GM12878 (cell line): ENCODE data around the gene PIGQ. TPM values are rescaled to one million over a fixed set of nuclear protein-coding genes. Genes with fewer than 3 reads are reported as not detected.

Experiments
- BHLHE40 ChIP-seq, 2 experiments: fragments of 450-650 bp in 1 of 2; IDR thresholded peaks; 2 replicates each; pipeline ENCODE4 v1.6.1; 2011 to 2017; ENCODE audit warnings: low read depth in 2 of 2, borderline replicate concordance in 1 of 2, improper control_type of control experiment in 1 of 2, low read length in 1 of 2, mild to moderate bottlenecking in 1 of 2
- DPF2 ChIP-seq: fragments of 450-650 bp; IDR thresholded peaks from 2 replicates; pipeline ENCODE4 v1.6.1; 2017; ENCODE audit warnings: mild to moderate bottlenecking
- ETV6 ChIP-seq, 2 experiments: fragments of 450-650 bp in 1 of 2; IDR thresholded peaks in 1 of 2; conservative IDR thresholded peaks in 1 of 2; 2 replicates each; pipeline ENCODE4 v1.6.1; 2014; ENCODE audit warnings: antibody characterized with exemption in 1 of 2, borderline replicate concordance in 1 of 2, low read depth in 1 of 2, mild to moderate bottlenecking in 1 of 2, moderate library complexity in 1 of 2
- GATAD2B ChIP-seq: fragments of 450-650 bp; conservative IDR thresholded peaks from 2 replicates; pipeline ENCODE4 v1.6.1; 2017; ENCODE audit warnings: low read depth, mild to moderate bottlenecking, moderate library complexity
- IKZF1 ChIP-seq: fragments of 450-650 bp; conservative IDR thresholded peaks from 2 replicates; pipeline ENCODE4 v1.6.1; 2017; ENCODE audit warnings: antibody characterized with exemption, mild to moderate bottlenecking
- JUNB ChIP-seq: IDR thresholded peaks from 2 replicates; pipeline ENCODE4 v1.6.1; 2016; ENCODE audit warnings: antibody characterized with exemption, mild to moderate bottlenecking
- LARP7 ChIP-seq: fragments of 450-650 bp; IDR thresholded peaks from 2 replicates; pipeline ENCODE4 v1.6.1; 2017; ENCODE audit warnings: mild to moderate bottlenecking
- MEF2A ChIP-seq: IDR thresholded peaks from 2 replicates; pipeline ENCODE4 v1.6.1; 2011; ENCODE audit warnings: low read depth, mild to moderate bottlenecking, low read length, moderate library complexity; ENCODE audit not compliant: insufficient read depth
- NRF1 ChIP-seq: conservative IDR thresholded peaks from 2 replicates; pipeline ENCODE4 v1.6.1; 2011; ENCODE audit warnings: mild to moderate bottlenecking, low read depth, low read length, improper control_type of control experiment
- POLR2A ChIP-seq: IDR thresholded peaks from 2 replicates; pipeline ENCODE4 v1.6.1; 2011; ENCODE audit warnings: low read depth, mild to moderate bottlenecking, low read length
- POLR2AphosphoS5 ChIP-seq: IDR thresholded peaks from 2 replicates; pipeline ENCODE4 v1.6.1; 2011; ENCODE audit warnings: mild to moderate bottlenecking, low read length, inconsistent platforms
- RFX5 ChIP-seq: IDR thresholded peaks from 2 replicates; pipeline ENCODE4 v1.6.1; 2011; ENCODE audit warnings: low read depth, low read length, improper control_type of control experiment
- SMARCA5 ChIP-seq: fragments of 450-650 bp; IDR thresholded peaks from 2 replicates; pipeline ENCODE4 v1.6.1; 2017; ENCODE audit warnings: mild to moderate bottlenecking
- ZNF207 ChIP-seq: fragments of 450-650 bp; IDR thresholded peaks from 2 replicates; pipeline ENCODE4 v1.6.1; 2014; ENCODE audit warnings: antibody characterized with exemption, mild to moderate bottlenecking, borderline replicate concordance
- polyA plus RNA-seq, 11 experiments: library from polyadenylated mRNA; depleted of rRNA in 4 of 11; unstranded in 6 of 11; stranded (reverse) in 5 of 11; fragments of >200 nt; fragmentation: Nextera tagmentation in 4 of 11; fragmentation: Illumina TruSeq in 1 of 11; extraction: Ambion mirVana in 4 of 11; extraction: Trizol in 1 of 11; gene quantifications; 1 replicate in 1 of 11; 2 replicates in 10 of 11; pipeline versions ENCODE4 v1.2.1 to v1.2.3, GENCODE V29; 2011 to 2016; ENCODE audit warnings: inconsistent platforms in 2 of 11, missing spikeins in 2 of 11, low read depth in 1 of 11
- total RNA-seq, 4 experiments: library from RNA; depleted of rRNA in 3 of 4; stranded (reverse); fragments of >200 nt in 3 of 4; fragmentation: Illumina TruSeq in 1 of 4; extraction: Trizol in 1 of 4; gene quantifications; 2 replicates each; pipeline versions ENCODE4 v1.2.1 to v1.2.3, GENCODE V29; 2013 to 2021
- TF ChIP-seq, protein P1 (sequence below): IDR thresholded peaks from 2 replicates; pipeline ENCODE4 v1.6.1; 2012; ENCODE audit warnings: improper control_type of control experiment, low read depth, low read length; ENCODE audit not compliant: insufficient replicate concordance
- TF ChIP-seq, protein P2 (sequence below): fragments of 450-650 bp; IDR thresholded peaks from 2 replicates; pipeline ENCODE4 v1.6.1; 2017; ENCODE audit warnings: borderline replicate concordance
- TF ChIP-seq, protein P3 (sequence below): fragments of 450-650 bp; conservative IDR thresholded peaks from 2 replicates; pipeline ENCODE4 v1.6.1; 2017; ENCODE audit warnings: mild to moderate bottlenecking, moderate library complexity

Gene PIGQ
- total and polyA plus RNA-seq, 10 of the 15 experiments (the other 5 are each of a cell fraction or from before 2014, with no cell fraction given) = 1.8 to 31.3 (median 17.5) TPM; not detected in 1

DNA sequence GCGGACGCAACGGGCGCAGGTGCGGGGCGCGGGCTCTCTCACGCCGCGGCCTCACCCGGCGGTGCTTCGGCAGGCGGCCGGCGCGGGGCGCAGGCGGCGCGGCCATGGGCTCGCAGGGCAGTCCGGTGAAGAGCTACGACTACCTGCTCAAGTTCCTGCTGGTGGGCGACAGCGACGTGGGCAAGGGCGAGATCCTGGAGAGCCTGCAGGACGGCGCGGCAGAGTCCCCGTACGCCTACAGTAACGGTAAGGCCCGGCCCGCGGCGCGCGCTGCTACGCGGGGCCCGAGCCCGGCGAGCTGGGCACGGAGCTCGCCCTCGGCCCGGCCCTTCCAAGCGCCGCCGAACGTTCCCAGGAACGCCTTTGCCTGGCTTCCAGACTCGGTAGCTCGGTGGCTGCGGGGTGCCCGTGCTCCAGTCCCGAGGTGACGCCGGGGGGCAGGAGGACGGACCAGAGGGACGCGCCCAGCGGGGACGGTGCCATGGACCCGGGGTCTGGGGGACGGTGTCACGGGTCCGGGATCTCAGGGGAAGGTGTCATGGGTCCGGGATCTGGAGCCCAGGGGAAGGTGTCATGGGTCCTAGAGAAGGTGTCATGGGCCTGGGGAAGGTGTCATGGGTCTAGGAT, 20.5 kb downstream of the PIGQ start (continued):
- TF ChIP-seq, protein P1, sequence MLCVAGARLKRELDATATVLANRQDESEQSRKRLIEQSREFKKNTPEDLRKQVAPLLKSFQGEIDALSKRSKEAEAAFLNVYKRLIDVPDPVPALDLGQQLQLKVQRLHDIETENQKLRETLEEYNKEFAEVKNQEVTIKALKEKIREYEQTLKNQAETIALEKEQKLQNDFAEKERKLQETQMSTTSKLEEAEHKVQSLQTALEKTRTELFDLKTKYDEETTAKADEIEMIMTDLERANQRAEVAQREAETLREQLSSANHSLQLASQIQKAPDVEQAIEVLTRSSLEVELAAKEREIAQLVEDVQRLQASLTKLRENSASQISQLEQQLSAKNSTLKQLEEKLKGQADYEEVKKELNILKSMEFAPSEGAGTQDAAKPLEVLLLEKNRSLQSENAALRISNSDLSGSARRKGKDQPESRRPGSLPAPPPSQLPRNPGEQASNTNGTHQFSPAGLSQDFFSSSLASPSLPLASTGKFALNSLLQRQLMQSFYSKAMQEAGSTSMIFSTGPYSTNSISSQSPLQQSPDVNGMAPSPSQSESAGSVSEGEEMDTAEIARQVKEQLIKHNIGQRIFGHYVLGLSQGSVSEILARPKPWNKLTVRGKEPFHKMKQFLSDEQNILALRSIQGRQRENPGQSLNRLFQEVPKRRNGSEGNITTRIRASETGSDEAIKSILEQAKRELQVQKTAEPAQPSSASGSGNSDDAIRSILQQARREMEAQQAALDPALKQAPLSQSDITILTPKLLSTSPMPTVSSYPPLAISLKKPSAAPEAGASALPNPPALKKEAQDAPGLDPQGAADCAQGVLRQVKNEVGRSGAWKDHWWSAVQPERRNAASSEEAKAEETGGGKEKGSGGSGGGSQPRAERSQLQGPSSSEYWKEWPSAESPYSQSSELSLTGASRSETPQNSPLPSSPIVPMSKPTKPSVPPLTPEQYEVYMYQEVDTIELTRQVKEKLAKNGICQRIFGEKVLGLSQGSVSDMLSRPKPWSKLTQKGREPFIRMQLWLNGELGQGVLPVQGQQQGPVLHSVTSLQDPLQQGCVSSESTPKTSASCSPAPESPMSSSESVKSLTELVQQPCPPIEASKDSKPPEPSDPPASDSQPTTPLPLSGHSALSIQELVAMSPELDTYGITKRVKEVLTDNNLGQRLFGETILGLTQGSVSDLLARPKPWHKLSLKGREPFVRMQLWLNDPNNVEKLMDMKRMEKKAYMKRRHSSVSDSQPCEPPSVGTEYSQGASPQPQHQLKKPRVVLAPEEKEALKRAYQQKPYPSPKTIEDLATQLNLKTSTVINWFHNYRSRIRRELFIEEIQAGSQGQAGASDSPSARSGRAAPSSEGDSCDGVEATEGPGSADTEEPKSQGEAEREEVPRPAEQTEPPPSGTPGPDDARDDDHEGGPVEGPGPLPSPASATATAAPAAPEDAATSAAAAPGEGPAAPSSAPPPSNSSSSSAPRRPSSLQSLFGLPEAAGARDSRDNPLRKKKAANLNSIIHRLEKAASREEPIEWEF = no peak
- TF ChIP-seq, protein P2, sequence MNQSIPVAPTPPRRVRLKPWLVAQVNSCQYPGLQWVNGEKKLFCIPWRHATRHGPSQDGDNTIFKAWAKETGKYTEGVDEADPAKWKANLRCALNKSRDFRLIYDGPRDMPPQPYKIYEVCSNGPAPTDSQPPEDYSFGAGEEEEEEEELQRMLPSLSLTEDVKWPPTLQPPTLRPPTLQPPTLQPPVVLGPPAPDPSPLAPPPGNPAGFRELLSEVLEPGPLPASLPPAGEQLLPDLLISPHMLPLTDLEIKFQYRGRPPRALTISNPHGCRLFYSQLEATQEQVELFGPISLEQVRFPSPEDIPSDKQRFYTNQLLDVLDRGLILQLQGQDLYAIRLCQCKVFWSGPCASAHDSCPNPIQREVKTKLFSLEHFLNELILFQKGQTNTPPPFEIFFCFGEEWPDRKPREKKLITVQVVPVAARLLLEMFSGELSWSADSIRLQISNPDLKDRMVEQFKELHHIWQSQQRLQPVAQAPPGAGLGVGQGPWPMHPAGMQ = no peak
- TF ChIP-seq ETV6 (conservative IDR thresholded peaks at IDR 0.05 in 1 of 2, IDR thresholded peaks at IDR 0.05 in 1 of 2; ENCODE audit: borderline replicate concordance in 1 of 2, low read depth in 1 of 2) (no peak), IKZF1 (peak; percentile 37), MEF2A (no peak), NRF1 (no peak), LARP7 (peak; percentile 96), POLR2AphosphoS5 (no peak), SMARCA5 (peak; percentile 89), POLR2A (no peak), BHLHE40 (IDR thresholded peaks at IDR 0.05; ENCODE audit: borderline replicate concordance in 1 of 2, low read depth in 2 of 2, low read length in 1 of 2) (peak in 1 of 2 experiments; percentile 3; a peak in 1 of 4 replicates), JUNB (no peak), ZNF207 (0 out of 2 replicates have a peak, but pooled peaks have one; percentile 39), DPF2 (peak; percentile 7), RFX5 (no peak), GATAD2B (peak; percentile 70)
- TF ChIP-seq, protein P3, sequence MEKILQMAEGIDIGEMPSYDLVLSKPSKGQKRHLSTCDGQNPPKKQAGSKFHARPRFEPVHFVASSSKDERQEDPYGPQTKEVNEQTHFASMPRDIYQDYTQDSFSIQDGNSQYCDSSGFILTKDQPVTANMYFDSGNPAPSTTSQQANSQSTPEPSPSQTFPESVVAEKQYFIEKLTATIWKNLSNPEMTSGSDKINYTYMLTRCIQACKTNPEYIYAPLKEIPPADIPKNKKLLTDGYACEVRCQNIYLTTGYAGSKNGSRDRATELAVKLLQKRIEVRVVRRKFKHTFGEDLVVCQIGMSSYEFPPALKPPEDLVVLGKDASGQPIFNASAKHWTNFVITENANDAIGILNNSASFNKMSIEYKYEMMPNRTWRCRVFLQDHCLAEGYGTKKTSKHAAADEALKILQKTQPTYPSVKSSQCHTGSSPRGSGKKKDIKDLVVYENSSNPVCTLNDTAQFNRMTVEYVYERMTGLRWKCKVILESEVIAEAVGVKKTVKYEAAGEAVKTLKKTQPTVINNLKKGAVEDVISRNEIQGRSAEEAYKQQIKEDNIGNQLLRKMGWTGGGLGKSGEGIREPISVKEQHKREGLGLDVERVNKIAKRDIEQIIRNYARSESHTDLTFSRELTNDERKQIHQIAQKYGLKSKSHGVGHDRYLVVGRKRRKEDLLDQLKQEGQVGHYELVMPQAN = peak; percentile 84
